BLaER1 treated with 17β-estradiol and CSF1 and Interleukin-3, amounts not matched to agents 10 nM and 100 nM (cell line): ENCODE data around the gene SUPT6H.
A peak's percentile ranks its signal among the peaks of the same experiment; 100 is the strongest.

Experiments
- H3K27ac ChIP-seq, 11 experiments: shearing (Covaris generic); formaldehyde crosslinking; 2 replicates each; pipeline ENCODE4 v1.8.1; 2022
- H3K27me3 ChIP-seq, 11 experiments: shearing (Covaris generic); formaldehyde crosslinking; 2 replicates each; pipeline ENCODE4 v1.8.1; 2022
- H3K36me3 ChIP-seq, 11 experiments: shearing (Covaris generic); formaldehyde crosslinking; 2 replicates each; pipeline ENCODE4 v1.8.1; 2022
- H3K4me1 ChIP-seq, 10 experiments: shearing (Covaris generic); formaldehyde crosslinking; 2 replicates each; pipeline ENCODE4 v1.8.1; 2022
- H3K4me2 ChIP-seq, 11 experiments: shearing (Covaris generic); formaldehyde crosslinking; 2 replicates each; pipeline ENCODE4 v1.8.1; 2022
- H3K4me3 ChIP-seq, 10 experiments: shearing (Covaris generic); formaldehyde crosslinking; 2 replicates each; pipeline ENCODE4 v1.8.1; 2022
- H3K9ac ChIP-seq, 11 experiments: shearing (Covaris generic); formaldehyde crosslinking; 2 replicates each; pipeline ENCODE4 v1.8.1; 2022
- H3K9me3 ChIP-seq, 11 experiments: shearing (Covaris generic); formaldehyde crosslinking; replicated peaks in 1 of 11; 2 replicates each; pipeline ENCODE4 v1.8.1; 2022
- H4K20me1 ChIP-seq, 11 experiments: shearing (Covaris generic); formaldehyde crosslinking; 2 replicates each; pipeline ENCODE4 v1.8.1; 2022
- Cebpa-rat ChIP-seq, 11 experiments: shearing (Covaris generic); IDR thresholded peaks; 2 replicates each; pipeline ENCODE4 v1.8.1; 2022

The SUPT6H gene

DNA sequence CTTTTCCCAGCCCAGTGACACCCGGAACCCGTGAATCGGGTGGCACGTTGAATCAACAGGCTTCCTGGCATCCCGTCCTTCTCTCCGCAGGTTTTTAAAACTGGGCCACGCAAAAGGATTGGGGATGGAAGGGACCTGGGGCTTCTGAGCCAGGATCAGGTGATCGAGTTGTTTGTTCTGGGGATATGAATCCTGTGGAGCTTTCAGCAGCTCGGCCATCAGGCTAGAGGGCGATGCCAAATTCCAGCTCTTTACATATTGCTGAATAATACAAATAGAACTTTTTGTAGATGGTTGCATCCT is 473 bp downstream of the SUPT6H start:
- H3K36me3 ChIP-seq, result peaks cover 28 to 63% (median 56%) of the 10 kb centered on the region in 11 experiments
- no peak for TF ChIP-seq Cebpa-rat (IDR thresholded peaks at IDR 0.05)
- peak overlapping the region; percentile 72 to 96 (median 89) for H3K4me3 ChIP-seq
- H3K9ac ChIP-seq, result peak overlapping the region; percentile 85 to 99 (median 93)
- H3K4me2 ChIP-seq, result peak overlapping the region; percentile 79 to 97 (median 89)
- peaks cover 14 to 87% (median 54%) of the 10 kb centered on the region in 11 experiments; a peak in 18 of 22 replicates for H4K20me1 ChIP-seq
- no peaks in the 10 kb centered on the region for H3K27me3 ChIP-seq
- peaks cover 6 to 20% (median 18%) of the 10 kb centered on the region in 11 experiments; a peak in 20 of 22 replicates for H3K9me3 ChIP-seq
- H3K27ac ChIP-seq, result peak overlapping the region; percentile 85 to 99 (median 94)
- H3K4me1 ChIP-seq, result peaks cover 29 to 49% (median 37%) of the 10 kb centered on the region in 10 experiments

DNA sequence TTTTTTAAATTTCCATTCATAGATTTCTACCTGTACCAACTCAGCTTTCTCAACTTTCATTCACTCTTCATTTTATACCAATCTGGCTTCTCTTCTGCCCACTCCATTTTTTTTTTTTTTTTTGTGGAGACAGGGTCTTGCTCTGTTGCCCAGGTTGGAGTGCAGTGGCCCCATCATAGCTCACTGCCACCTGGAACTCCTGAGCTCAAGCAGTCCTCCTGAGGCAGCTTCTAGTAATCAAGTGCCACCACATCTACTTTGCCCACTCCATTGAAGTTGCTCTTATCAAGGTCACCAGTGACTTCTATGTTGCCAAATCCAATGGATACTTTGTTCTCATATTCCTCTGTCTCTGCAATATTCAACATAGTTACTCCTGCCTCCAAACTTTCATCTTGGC is 1.7 kb downstream of the SUPT6H start:
- Histone ChIP-seq H4K20me1 (peaks cover 23 to 91% (median 61%) of the 10 kb centered on the region in 11 experiments; a peak in 19 of 22 replicates), H3K36me3 (peaks cover 30 to 65% (median 58%) of the 10 kb centered on the region in 11 experiments), H3K4me2 (peak overlapping the region; percentile 79 to 97 (median 89)), H3K27ac (no peak overlapping the region), H3K27me3 (no peaks in the 10 kb centered on the region), H3K4me3 (peak overlapping the region in 5 of 10 experiments; percentile 83 to 96 (median 93); a peak in 8 of 20 replicates), H3K4me1 (peaks cover 29 to 49% (median 37%) of the 10 kb centered on the region in 10 experiments), H3K9me3 (peaks cover 6 to 18% (median 17%) of the 10 kb centered on the region in 11 experiments; a peak in 20 of 22 replicates), H3K9ac (peak overlapping the region in 2 of 11 experiments; percentile 95; a peak in 7 of 22 replicates)
- TF ChIP-seq Cebpa-rat (IDR thresholded peaks at IDR 0.05), result no peak

DNA sequence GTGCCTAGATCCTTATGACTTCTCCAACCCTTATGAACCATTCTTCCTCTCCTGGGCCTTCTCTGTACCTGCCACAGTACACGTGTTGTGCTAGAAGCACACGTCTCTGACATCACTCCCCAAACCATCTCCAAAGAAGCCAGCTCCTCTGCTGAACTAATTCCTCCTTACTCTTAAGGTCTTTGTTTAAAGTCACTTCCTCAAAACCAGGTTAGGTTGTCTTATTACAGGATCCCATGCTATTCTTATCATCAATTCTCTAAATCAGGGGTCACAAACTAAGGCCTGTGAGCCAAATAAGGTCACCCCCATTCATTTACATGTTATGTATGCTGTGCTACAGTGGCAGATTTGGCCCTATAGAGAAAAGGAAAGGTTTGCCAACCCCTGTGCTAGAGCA is 4.0 kb downstream of the SUPT6H start:
- H3K36me3 ChIP-seq, result peaks cover 35 to 70% (median 64%) of the 10 kb centered on the region in 11 experiments

DNA sequence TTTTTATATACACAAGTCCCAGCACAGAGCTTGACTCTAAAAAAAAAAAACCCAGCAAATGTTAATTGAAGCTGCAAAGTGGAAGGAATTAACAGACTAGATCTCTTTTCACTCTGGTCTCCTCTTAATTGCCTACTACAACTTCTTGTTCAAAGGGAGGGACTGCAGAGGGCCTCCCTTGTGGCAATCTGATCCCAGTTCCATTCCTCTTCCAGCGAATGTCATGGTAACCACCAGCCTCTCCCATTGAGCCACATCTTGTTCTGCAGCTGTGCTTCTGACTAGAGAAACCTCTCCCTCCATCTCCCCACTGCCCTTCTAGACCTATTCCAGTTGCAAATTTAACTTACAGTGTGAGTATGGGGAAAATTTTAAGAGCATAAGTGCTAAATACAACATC is 5.9 kb downstream of the SUPT6H start:
- TF ChIP-seq Cebpa-rat (IDR thresholded peaks at IDR 0.05), result no peak
- H3K36me3 ChIP-seq, result peaks cover 53 to 89% (median 82%) of the 10 kb centered on the region in 11 experiments
- H3K9ac ChIP-seq, result peak overlapping the region in 1 of 11 experiments; percentile 33; a peak in 1 of 22 replicates
- H3K4me3 ChIP-seq, result no peak overlapping the region
- no peak overlapping the region for H3K4me2 ChIP-seq
- no peaks in the 10 kb centered on the region for H3K27me3 ChIP-seq
- peaks cover 16 to 36% (median 23%) of the 10 kb centered on the region in 10 experiments for H3K4me1 ChIP-seq
- H3K27ac ChIP-seq, result no peak overlapping the region
- no peaks in the 10 kb centered on the region for H3K9me3 ChIP-seq
- H4K20me1 ChIP-seq, result peaks cover 42 to 95% (median 80%) of the 10 kb centered on the region in 11 experiments; a peak in 21 of 22 replicates

More for the DNA sequence above, 4.0 kb downstream of the SUPT6H start:
- Histone ChIP-seq H3K9me3 (no peaks in the 10 kb centered on the region), H3K27me3 (no peaks in the 10 kb centered on the region), H4K20me1 (peaks cover 40 to 92% (median 73%) of the 10 kb centered on the region in 11 experiments; a peak in 21 of 22 replicates), H3K4me1 (peaks cover 21 to 38% (median 28%) of the 10 kb centered on the region in 10 experiments), H3K4me3 (no peak overlapping the region), H3K9ac (peak overlapping the region in 2 of 11 experiments; percentile 3 to 15; a peak in 2 of 22 replicates), H3K27ac (peak overlapping the region in 1 of 11 experiments; percentile 11; a peak in 1 of 22 replicates), H3K4me2 (peak overlapping the region in 6 of 11 experiments; percentile 5 to 96 (median 49); a peak in 8 of 22 replicates)
- no peak for TF ChIP-seq Cebpa-rat (IDR thresholded peaks at IDR 0.05)

DNA sequence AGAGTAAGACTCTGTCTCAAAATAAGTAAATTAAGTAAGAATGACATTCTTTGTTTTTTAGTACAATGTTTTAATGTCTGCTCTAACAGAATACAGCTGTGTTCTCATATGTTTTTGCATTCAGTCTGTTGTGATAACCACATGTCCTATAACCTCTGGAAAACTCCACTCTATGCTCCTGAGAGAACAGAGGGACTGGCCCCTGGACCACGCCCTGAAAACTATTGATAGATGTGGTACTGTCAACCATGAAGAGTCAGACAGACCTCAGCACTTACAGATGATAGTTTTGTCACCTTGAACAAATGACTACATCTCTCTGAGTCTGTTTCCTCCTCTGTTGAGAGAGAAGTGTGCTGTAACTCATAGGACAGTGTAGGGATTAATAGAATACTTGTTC is 7.9 kb downstream of the SUPT6H start:
- Histone ChIP-seq H3K36me3 (peaks cover 74 to 98% (median 94%) of the 10 kb centered on the region in 11 experiments), H3K27ac (no peak overlapping the region), H3K9me3 (no peaks in the 10 kb centered on the region), H3K27me3 (no peaks in the 10 kb centered on the region), H3K4me1 (peaks cover 0 to 15% (median 3%) of the 10 kb centered on the region in 10 experiments; a peak in 10 of 20 replicates), H3K4me2 (no peak overlapping the region), H3K4me3 (no peak overlapping the region), H3K9ac (no peak overlapping the region), H4K20me1 (peaks cover 35 to 74% (median 65%) of the 10 kb centered on the region in 11 experiments; a peak in 21 of 22 replicates)
- no peak for TF ChIP-seq Cebpa-rat (IDR thresholded peaks at IDR 0.05)

DNA sequence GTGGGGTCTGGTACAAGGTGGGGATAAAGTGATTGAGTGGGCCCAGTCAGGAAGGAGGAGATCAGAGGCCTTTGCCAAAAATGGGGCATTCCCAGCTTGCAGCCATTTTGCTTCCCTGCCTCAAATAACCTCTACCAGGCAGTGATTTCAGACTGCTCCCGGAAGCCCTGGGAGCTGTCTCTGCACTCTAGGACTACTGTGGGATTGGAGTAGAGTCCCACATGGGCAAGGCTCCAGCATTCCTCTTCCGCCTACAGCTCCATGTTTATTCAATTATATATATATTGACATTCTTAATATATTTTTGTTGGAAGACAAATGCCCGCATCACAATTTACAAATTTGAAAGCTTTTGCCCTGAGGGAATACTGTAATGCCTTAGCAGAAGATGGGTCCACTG is 13.5 kb downstream of the SUPT6H start:
- no peaks in the 10 kb centered on the region for H3K9me3 ChIP-seq
- no peak overlapping the region for H3K4me3 ChIP-seq
- H3K27ac ChIP-seq, result no peak overlapping the region
- H3K27me3 ChIP-seq, result no peaks in the 10 kb centered on the region
- H3K4me1 ChIP-seq, result no peaks in the 10 kb centered on the region
- H3K9ac ChIP-seq, result no peak overlapping the region
- H3K4me2 ChIP-seq, result no peak overlapping the region
- no peak for TF ChIP-seq Cebpa-rat (IDR thresholded peaks at IDR 0.05)
- peaks cover under 1 to 41% (median 13%) of the 10 kb centered on the region in 11 experiments; a peak in 14 of 22 replicates for H4K20me1 ChIP-seq
- H3K36me3 ChIP-seq, result peaks cover 99 to 100% (median 100%) of the 10 kb centered on the region in 11 experiments

DNA sequence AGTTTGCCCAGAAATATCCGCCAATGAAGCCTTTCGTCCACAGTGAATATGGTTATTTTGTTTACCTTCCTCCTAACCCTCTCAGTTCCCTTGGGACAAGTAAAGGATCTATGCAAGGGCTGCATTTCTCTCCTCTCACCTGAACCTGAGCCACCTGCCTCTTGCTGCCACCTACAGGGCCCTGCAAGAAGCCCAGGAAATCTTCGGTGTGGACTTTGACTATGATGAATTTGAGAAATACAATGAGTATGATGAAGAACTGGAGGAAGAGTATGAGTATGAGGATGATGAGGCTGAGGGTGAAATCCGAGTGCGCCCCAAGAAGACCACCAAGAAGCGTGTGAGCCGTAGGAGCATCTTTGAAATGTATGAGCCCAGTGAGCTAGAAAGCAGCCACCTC is 14.0 kb downstream of the SUPT6H start:
- Histone ChIP-seq H3K9me3 (no peaks in the 10 kb centered on the region), H3K9ac (no peak overlapping the region), H3K36me3 (peaks cover 100% of the 10 kb centered on the region in 11 experiments), H3K27me3 (no peaks in the 10 kb centered on the region), H3K4me1 (no peaks in the 10 kb centered on the region), H3K27ac (no peak overlapping the region), H3K4me2 (no peak overlapping the region), H3K4me3 (no peak overlapping the region), H4K20me1 (peaks cover 0 to 39% (median 11%) of the 10 kb centered on the region in 11 experiments; a peak in 12 of 22 replicates)
- no peak for TF ChIP-seq Cebpa-rat (IDR thresholded peaks at IDR 0.05)

DNA sequence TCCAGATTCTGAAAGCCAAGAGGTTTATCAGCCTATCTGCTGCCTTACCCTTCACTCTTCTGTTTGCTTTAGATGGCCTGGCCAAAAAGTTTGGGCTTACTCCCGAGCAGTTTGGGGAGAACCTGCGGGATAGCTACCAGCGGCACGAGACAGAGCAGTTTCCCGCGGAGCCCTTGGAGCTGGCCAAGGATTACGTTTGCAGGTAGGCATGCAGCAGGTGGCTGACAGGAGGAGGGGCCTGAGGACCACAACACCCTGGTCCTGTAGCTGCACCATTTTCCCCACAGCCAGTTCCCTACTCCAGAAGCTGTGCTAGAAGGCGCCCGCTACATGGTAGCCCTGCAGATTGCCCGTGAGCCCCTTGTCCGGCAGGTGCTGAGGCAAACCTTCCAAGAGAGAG is 20.6 kb downstream of the SUPT6H start:
- Histone ChIP-seq H3K4me2 (no peak overlapping the region), H4K20me1 (peaks cover 0 to 44% (median 4%) of the 10 kb centered on the region in 11 experiments; a peak in 10 of 22 replicates), H3K9ac (no peak overlapping the region), H3K27ac (no peak overlapping the region), H3K9me3 (no peaks in the 10 kb centered on the region), H3K36me3 (peaks cover 99 to 100% (median 100%) of the 10 kb centered on the region in 11 experiments), H3K4me1 (peaks cover 0 to 11% (median 4%) of the 10 kb centered on the region in 10 experiments; a peak in 7 of 20 replicates), H3K4me3 (no peak overlapping the region), H3K27me3 (no peaks in the 10 kb centered on the region)
- no peak for TF ChIP-seq Cebpa-rat (IDR thresholded peaks at IDR 0.05)

DNA sequence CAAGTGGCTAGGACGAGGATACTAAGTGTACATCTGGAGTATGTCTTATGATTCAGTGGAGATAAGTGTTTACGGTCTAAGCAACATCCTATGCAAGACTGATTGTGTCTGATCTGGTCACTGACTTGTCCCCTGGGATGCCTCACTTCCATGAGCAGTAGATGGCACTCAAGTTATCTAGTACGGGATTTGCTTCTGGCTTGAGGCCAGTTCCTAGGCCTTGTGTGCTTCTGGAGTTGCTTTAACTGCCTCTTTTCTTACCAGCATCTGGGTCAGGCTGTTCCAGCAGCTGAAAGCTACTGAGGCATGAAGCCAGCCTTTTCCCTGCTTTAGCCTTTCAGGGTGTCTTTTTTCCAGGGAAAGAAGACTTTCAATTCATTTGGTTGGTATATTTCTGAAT is 23.0 kb downstream of the SUPT6H start:
- Histone ChIP-seq H4K20me1 (peaks cover 0 to 53% (median 7%) of the 10 kb centered on the region in 11 experiments; a peak in 9 of 22 replicates), H3K9ac (peak overlapping the region in 5 of 11 experiments; percentile 7 to 53 (median 39); a peak in 4 of 22 replicates), H3K27me3 (no peaks in the 10 kb centered on the region), H3K9me3 (no peaks in the 10 kb centered on the region), H3K4me2 (0 out of 22 replicates have a peak overlapping the region, but pooled peaks of 2 of the 11 experiments have one; percentile 2), H3K27ac (no peak overlapping the region), H3K4me1 (peaks cover 0 to 11% (median 4%) of the 10 kb centered on the region in 10 experiments; a peak in 7 of 20 replicates), H3K36me3 (peaks cover 99 to 100% (median 100%) of the 10 kb centered on the region in 11 experiments), H3K4me3 (no peak overlapping the region)
- no peak for TF ChIP-seq Cebpa-rat (IDR thresholded peaks at IDR 0.05)
